Mesodermal cell (in vitro differentiated cells): ENCODE measurements around the gene C6orf47.

Source experiments
- H3K27ac ChIP-seq: 2 replicates; pipeline ENCODE4 v1.7.0; 2013; ENCODE audit warnings: mild to moderate bottlenecking, low read depth, low read length, moderate library complexity; ENCODE audit not compliant: severe bottlenecking
- H3K36me3 ChIP-seq: 2 replicates; pipeline ENCODE4 v1.7.1; 2013; ENCODE audit warnings: mild to moderate bottlenecking, low read length, moderate library complexity; ENCODE audit not compliant: control insufficient read depth, insufficient read depth
- H3K4me1 ChIP-seq: one replicate; pipeline ENCODE4 v1.7.1; 2013; ENCODE audit warnings: mild to moderate bottlenecking, low read length; ENCODE audit not compliant: insufficient read depth, control insufficient read depth, poor library complexity, severe bottlenecking
- H3K4me3 ChIP-seq: 2 replicates; pipeline ENCODE4 v1.7.0; 2013; ENCODE audit warnings: low read length, control low read depth, mild to moderate bottlenecking; ENCODE audit not compliant: insufficient read depth, poor library complexity, severe bottlenecking; ENCODE audit errors: extremely low read depth
- H3K9me3 ChIP-seq: 2 replicates; pipeline ENCODE4 v1.7.1; 2013; ENCODE audit warnings: mild to moderate bottlenecking, low read length, moderate library complexity; ENCODE audit not compliant: control insufficient read depth
- WGBS, 2 experiments: methylation state at CpG; one replicate each; pipeline ENCODE4 v1.1.5; 2013; ENCODE audit warnings: missing lambda C conversion rate in 2 of 2; ENCODE audit not compliant: insufficient coverage in 2 of 2; 5-methylcytosine and 5-hydroxymethylcytosine counted together

Gene C6orf47

GRCh38 chr6:31642798-31643570 lies 17.6 kb downstream of the C6orf47 start:
- Histone ChIP-seq H3K4me1 (no peaks in the 10 kb centered on the region), H3K9me3 (no peaks in the 10 kb centered on the region), H3K36me3 (peaks cover 96% of the 10 kb centered on the region), H3K4me3 (no peak overlapping the region), H3K27ac (no peak overlapping the region)
- 90 to 95% methylated on average over 3 to 5 of the region's 6 CpGs for WGBS, 2 experiments

GRCh38 chr6:31641370-31641769 lies 19.2 kb downstream of the C6orf47 start:
- no peak overlapping the region for H3K27ac ChIP-seq
- no peak overlapping the region for H3K4me3 ChIP-seq
- peaks cover 97% of the 10 kb centered on the region for H3K36me3 ChIP-seq
- H3K4me1 ChIP-seq = no peaks in the 10 kb centered on the region
- WGBS, 2 experiments = 80 to 100% methylated on average over 1 to 2 of the region's 4 CpGs
- no peaks in the 10 kb centered on the region for H3K9me3 ChIP-seq

GRCh38 chr6:31640612-31641011 lies 20.0 kb downstream of the C6orf47 start:
- H3K4me1 ChIP-seq = no peaks in the 10 kb centered on the region
- H3K9me3 ChIP-seq = no peaks in the 10 kb centered on the region
- peaks cover 97% of the 10 kb centered on the region for H3K36me3 ChIP-seq
- no peak overlapping the region for H3K4me3 ChIP-seq
- H3K27ac ChIP-seq = no peak overlapping the region
- WGBS, 2 experiments = 96 to 98% methylated on average over 3 of the region's 6 CpGs

GRCh38 chr6:31639449-31639861 lies 21.1 kb downstream of the C6orf47 start:
- H3K27ac ChIP-seq = peak overlapping the region; percentile 2
- H3K36me3 ChIP-seq = peaks cover 97% of the 10 kb centered on the region

GRCh38 chr6:31639043-31639442 lies 21.5 kb downstream of the C6orf47 start:
- Histone ChIP-seq H3K36me3 (peaks cover 97% of the 10 kb centered on the region), H3K4me3 (no peak overlapping the region), H3K9me3 (no peaks in the 10 kb centered on the region), H3K27ac (no peak overlapping the region), H3K4me1 (no peaks in the 10 kb centered on the region)
- WGBS, 2 experiments = 93 to 97% methylated on average over 7 to 8 of the region's 9 CpGs

More at GRCh38 chr6:31639449-31639861, 21.1 kb downstream of the C6orf47 start:
- H3K9me3 ChIP-seq = no peaks in the 10 kb centered on the region
- 93 to 95% methylated on average over 7 of the region's 10 CpGs for WGBS, 2 experiments
- H3K4me1 ChIP-seq = no peaks in the 10 kb centered on the region
- H3K4me3 ChIP-seq = no peak overlapping the region

- peaks cover 99% of the 10 kb centered on the region for H3K36me3 ChIP-seq
- no peak overlapping the region for H3K27ac ChIP-seq
- H3K9me3 ChIP-seq = no peaks in the 10 kb centered on the region
- H3K4me1 ChIP-seq = no peaks in the 10 kb centered on the region
- 87 to 92% methylated on average over 15 to 22 of the region's 27 CpGs for WGBS, 2 experiments
- H3K4me3 ChIP-seq = no peak overlapping the region
Measured at GRCh38 chr6:31636698-31637596, 23.6 kb downstream of the C6orf47 start.

GRCh38 chr6:31634969-31635575 lies 25.5 kb downstream of the C6orf47 start:
- Histone ChIP-seq H3K27ac (no peak overlapping the region), H3K4me3 (no peak overlapping the region), H3K36me3 (peaks cover 99% of the 10 kb centered on the region), H3K9me3 (no peaks in the 10 kb centered on the region), H3K4me1 (no peaks in the 10 kb centered on the region)
- 90 to 93% methylated on average over 10 to 11 of the region's 11 CpGs for WGBS, 2 experiments

GRCh38 chr6:31634131-31634530 lies 26.4 kb downstream of the C6orf47 start:
- Histone ChIP-seq H3K4me1 (no peaks in the 10 kb centered on the region), H3K9me3 (no peaks in the 10 kb centered on the region), H3K4me3 (no peak overlapping the region), H3K27ac (peak overlapping the region; percentile 23), H3K36me3 (peaks cover 99% of the 10 kb centered on the region)
- 100% methylated on average over 2 of the region's 3 CpGs; no CpG with 5 or more reads in 1 of the 2 experiments for WGBS, 2 experiments

- 100% methylated on average over 2 to 4 of the region's 7 CpGs for WGBS, 2 experiments
- H3K4me3 ChIP-seq = no peak overlapping the region
- H3K36me3 ChIP-seq = peaks cover 99% of the 10 kb centered on the region
- no peaks in the 10 kb centered on the region for H3K4me1 ChIP-seq
- peak overlapping the region; percentile 36 for H3K27ac ChIP-seq
- no peaks in the 10 kb centered on the region for H3K9me3 ChIP-seq
Measured at GRCh38 chr6:31633447-31633846, 27.1 kb downstream of the C6orf47 start.

GRCh38 chr6:31632279-31632946 lies 28.2 kb downstream of the C6orf47 start:
- 99% methylated on average over 24 to 26 of the region's 26 CpGs for WGBS, 2 experiments
- Histone ChIP-seq H3K4me3 (no peak overlapping the region), H3K4me1 (no peaks in the 10 kb centered on the region), H3K9me3 (no peaks in the 10 kb centered on the region), H3K36me3 (peaks cover 100% of the 10 kb centered on the region), H3K27ac (peak overlapping the region; percentile 59)
